B cell (primary cell): Measurements from ENCODE around the gene ZCCHC2.

Source experiments
- CTCF ChIP-seq: fragments of 200-600 bp; IDR thresholded peaks from one replicate; pipeline ENCODE4 v1.8.0; 2022; ENCODE audit warnings: antibody characterized with exemption, mild to moderate bottlenecking
- EZH2 ChIP-seq: IDR thresholded peaks from 2 replicates; pipeline ENCODE4 v1.6.1; 2012; ENCODE audit warnings: borderline replicate concordance, low read depth, mild to moderate bottlenecking, moderate library complexity, low read length; ENCODE audit not compliant: insufficient read depth, poor library complexity, severe bottlenecking

GRCh38 chr18:62566818-62567217 is 44.0 kb downstream of the ZCCHC2 start:
- TF ChIP-seq CTCF (no peak), EZH2 (no peak)
